HG02970 (cell line): Measurements from ENCODE around the gene TTLL6.

Experiments
- ATAC-seq: cut with Tn5 transposase; IDR thresholded peaks from one replicate; pipeline ENCODE4 v1.9.1; 2021; ENCODE audit warnings: mild to moderate bottlenecking, moderate library complexity, moderate number of reproducible peaks; ENCODE audit not compliant: unreplicated experiment, low FRiP score

Gene TTLL6

DNA sequence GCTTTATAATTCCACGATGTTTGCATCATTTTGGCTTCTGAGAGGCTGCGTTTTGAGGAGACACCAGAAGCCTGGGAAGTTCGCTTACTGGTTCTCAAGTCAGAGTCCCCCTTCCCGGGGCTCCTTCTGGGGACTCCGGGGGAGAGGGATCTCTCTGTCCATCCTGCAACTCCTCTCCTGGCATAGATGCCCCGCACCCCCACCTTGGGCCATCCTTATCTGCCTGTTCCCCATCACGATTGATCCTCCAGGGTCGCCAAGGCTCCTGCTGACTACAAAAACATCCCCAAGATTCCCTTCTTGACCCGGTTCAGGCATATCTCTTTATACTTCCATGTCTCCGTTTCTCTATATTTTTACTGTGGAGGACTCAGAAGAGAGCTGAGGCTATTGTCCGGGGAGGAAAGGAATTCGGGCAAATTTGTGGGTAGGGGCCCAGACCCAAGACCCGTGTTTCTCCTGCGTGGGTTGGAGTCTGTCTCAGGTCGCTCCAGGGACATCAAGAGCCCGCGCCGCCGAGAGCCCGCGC is 70.0 kb downstream of the TTLL6 start:
- ATAC-seq = no peak

DNA sequence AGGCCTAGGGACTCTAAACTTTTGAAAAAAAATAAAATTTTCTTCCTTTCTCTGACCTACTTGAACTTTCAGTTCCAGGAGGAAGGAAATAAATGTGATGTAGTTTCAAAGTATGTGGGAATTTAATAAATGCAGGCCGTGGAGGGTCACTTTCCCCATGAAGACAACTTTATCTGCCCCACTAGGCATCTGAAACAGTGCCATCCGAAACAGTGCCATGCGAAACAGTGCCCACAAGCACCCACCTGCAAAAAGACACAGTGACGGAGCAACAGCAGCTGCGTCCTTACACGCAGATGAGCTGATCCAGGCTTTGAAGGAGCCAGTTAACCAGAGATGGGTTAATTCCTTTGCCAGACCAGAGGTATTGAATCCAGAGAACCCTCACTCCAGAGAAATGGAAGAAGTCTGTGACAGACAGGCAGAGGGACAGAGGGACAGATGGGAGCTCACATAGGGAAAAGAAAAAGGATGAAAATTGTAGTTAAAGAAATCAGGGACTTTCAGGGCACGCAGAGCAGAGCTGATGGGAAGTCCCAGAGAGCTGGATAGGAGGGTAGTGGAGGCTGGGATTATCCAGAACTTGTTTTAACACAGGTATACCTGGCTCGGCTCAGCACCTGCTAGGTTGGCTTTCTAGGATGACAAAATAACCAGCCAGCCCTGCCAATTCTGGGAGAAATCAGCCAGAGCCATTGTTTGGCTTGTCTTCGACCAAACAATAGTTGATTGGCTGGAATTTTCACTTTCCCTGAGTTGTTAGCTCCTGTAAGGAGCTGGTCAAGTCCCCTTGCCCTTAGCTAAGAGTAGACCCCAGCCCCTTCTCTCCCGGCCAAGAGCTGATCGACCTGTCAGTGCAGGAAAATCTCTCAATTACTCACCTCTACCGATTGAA is 71.4 kb downstream of the TTLL6 start:
- no peak for ATAC-seq

DNA sequence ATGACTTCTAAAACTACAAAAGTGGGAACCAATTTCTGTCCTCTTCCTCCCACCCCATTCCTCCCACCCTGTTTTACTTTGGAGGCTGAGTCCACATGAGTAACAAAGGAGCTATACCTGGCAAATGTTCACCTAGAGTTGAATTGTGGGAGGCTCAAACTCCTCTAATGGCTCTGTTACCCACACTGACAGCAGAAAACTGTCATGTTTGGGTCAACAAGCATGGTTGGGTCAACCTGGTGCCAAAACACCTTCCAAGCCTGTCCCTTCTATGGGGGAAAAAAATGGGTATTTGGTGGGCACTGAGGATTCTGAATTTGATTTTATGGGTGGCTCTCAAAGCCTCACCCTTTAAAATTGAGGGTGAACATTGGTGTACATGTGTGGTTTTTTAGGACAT is 76.5 kb downstream of the TTLL6 start:
- ATAC-seq = no peak

DNA sequence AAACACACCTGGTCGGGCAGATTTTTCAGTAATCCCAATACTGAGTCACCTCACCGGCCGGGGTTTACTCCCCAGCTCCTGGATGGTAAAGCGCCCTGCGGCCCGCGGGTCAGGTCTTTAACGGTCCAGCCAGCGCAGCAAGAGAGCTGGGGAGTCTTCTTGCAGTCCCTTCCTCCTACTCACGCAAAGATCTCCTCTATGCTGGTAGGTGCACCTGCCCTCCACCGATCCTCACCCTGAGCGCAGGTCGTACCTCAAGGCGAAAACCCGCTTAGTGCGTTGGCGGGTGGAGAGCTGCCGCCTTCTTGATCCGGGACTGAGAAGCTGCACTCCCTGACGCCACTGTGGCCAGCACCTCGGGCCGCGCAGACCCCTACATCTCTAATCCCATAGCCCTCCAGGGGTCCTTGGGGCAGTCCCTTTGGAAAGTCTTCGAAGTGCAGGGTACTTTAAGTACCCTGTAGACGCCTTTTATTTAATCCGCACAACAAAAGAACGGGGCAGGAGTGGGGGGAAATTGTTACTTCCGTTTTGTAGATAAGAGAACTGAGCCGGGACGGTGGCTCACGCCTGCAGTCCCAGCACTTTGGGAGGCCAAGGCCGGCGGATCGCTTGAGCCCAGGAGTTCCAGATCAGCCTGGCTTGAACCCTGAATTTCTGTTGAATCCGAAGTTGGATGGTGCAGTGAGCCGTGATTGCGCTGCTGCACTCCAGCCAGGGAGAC is 78.1 kb downstream of the TTLL6 start:
- ATAC-seq = no peak

DNA sequence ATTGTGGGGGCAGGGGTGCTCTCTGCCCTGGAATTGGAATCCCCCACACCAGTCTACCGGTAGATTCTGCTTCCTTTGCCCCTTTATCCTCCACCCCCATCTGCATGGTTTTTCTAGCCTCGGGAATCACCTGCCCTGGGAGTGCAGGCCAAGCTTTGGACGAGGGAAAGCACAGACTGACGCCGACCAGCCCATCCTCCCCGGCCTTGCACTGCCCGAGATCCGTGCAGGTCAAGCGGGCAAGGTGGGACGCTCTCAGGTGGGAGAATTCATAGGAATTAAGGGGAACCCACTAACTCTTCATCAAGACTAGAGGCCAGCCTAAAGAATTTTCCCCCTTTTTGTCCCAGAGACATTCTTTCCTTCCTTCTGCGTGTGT is 78.6 kb downstream of the TTLL6 start:
- ATAC-seq = no peak

DNA sequence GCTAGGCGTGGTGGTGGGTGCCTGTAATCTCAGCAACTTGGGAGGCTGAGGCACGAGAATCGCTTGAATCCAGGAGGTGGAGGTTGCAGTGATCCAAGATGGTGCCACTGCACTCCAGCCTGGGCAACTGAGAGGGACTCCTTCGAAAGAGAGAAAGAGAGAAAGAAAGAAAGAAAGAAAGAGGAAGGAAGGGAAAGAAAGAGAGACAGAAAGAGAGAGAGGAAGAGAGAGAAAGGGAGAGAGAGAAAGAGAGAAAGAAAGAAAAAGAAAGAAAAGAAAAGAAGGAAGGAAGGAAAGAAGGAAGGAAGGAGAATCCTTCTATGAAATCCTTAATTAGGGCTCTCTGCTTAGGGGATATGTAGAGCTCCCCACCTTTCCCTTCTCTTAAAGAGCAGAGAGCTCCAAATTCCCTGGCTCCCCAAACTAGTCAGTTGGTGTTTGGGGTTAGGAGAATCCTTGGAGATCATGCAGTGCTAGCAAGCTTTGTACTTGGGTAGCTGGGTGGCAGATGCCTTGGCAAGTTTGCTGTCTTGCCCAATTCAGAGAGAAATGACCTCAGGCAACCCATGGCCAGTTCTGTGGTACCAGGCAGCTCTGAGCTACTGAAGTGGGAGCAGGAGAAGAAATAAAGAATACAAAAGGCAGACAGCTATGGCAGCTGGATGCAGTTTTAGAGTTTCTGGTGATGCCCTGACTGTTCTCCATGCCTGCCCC is 79.5 kb downstream of the TTLL6 start:
- ATAC-seq = no peak

DNA sequence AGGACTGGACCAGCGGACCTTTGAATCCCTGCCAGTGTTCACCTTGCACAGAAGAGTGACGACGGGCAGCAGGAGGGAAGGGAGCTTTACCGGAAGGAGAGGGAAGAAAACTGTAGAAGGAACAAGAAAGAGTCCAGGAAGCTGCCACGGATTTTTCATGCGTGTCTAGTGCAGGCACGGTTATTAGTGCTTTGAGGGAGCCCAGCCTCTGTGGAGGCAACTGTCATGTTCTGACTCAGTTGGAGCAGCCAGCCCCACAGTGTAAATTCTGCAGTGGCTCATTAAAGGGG is 82.0 kb downstream of the TTLL6 start:
- ATAC-seq = no peak

DNA sequence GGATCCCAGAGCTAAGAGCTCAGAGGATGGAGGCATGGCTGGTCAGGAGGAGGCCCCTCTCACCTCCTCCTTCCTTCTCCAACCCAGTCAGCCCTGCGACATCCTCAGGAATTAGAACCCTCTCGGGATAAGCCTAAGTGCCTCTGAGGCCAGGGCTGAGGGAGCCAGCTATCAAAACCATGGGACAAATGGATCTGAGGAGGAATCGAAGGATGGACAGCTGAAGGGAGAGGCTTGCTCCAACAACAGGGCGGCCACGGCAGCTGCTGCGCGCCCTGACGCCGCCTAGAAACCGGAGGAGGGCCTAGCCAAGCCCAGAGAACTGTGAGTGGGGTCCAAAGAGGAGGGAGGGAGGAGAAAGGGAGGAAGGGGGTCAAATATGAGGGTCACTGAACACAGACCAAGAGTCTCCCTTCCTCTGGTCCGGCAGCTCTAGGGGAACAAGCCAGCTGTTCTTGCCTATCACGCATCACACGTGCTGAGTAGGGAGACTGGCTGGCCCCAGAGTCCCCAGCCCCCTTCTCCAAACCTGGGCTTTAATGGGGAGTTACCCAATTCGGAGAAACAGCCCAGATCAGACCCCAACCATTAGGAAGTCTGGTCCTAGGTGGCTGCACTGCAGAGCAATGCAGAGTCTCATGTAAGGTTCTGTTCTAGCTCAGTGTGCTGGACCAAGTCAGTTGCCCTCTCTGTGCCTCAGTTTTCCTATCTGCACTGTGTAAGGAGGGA is 82.5 kb downstream of the TTLL6 start:
- no peak for ATAC-seq

DNA sequence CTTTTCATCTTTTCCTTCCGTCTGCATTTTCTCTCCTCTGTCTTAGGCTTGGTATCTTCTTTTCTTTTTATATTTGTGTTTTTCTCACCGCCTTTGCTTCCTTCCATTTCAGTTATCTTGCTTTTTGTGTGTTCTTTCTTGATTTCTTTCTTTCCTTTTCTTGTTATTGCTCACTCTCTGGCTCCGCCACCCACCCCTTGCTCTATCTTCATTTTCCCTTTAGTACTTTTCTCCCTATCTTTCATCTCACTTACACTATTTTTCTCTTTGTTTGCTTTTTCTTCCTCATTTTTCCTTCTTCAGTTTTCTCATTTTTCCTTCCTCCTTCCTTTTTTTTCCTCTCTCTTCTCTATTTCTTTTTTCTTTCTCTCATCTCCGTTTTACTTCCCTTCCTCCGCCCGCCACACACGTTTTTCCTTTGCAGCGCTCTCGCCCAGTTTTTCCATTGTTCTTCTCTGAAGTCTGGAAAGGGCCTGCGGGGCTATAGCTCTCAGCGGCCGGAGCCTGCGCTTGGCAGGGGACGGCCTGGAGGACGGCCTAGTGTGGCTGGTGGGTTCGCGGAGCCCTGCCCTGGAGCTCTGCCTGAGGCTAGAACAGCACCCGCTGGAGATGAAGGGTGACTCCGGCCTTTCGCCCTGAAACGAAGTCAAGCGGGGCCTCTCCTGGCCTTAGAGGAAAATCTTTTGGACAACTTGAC is 83.2 kb downstream of the TTLL6 start:
- no peak for ATAC-seq

DNA sequence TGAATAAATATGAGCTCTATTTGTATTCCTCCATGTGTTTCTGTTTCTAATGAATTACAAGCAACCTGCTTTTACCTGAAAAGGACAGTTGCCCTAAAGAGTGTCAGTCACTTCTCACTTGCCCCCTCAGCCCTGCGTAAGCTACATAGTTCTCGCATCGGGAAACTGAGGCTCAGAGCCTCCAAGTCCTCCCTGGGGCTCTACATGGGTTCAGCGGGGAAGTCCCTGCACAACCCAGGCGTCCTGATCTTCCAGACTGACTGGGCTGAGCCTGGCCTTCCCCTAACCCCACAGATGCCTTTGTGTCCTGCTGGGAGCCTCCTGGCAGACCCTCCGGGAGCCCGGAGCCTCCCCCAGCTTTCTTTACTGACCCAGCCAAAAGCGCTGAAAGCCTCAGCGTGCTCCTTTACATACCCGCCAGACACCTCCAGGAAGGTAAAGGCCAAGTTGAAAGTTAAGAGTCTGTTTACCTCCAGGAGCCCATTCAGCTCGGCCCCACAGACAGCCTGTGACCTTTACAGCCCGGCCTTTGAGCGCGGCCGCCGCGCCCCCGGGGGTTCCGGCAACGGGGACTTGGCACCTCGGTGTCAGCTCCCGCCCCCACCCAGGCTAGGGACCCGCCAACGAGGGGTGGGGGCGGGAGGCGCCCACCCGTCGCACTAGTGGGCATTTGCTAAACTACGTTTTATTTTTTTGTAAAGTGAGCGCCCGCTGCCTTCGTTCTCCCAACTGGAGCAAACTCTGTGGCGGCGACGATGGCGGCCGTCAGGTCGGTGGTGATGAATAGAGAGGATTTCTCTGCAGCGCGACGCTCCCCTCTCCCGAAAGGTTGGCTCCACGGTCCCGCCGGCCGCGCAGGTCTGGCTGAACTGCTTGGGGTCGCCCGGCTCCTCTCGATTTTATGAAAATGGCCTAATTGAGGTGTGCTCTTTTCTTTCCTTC is 84.1 kb downstream of the TTLL6 start:
- no peak for ATAC-seq

DNA sequence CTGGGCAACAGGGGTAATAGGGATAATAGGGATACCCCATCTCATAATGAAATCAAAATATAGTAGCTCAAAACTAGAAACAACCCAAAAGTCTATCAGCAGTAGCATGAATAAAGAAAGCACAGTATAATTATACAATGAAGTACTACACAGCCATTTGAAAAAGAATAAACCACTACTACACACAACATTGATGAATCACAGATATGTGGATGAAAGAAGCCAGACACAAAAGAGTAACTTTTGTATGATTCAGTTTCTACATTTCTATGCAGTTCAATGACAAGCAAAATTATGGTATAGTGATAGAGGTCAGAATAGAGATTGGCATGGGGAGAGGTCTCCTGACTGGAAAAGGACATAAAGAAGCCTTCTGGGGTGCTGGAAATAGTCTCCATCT is 85.7 kb downstream of the TTLL6 start:
- no peak for ATAC-seq

DNA sequence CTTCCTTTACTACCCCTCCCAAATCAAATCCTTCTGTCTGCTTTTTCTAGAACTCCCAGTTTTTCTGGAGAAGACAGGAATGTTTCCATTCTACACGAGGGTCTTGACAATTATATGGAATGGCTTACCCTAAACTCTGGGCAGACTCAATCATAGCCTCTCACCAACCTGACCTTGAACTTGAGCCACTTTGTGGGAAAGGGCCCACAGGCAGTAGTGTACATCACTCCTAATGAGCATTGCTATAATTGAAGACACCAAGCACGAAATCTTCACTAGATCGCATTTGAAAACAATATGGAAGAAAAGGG is 86.8 kb downstream of the TTLL6 start:
- no peak for ATAC-seq

DNA sequence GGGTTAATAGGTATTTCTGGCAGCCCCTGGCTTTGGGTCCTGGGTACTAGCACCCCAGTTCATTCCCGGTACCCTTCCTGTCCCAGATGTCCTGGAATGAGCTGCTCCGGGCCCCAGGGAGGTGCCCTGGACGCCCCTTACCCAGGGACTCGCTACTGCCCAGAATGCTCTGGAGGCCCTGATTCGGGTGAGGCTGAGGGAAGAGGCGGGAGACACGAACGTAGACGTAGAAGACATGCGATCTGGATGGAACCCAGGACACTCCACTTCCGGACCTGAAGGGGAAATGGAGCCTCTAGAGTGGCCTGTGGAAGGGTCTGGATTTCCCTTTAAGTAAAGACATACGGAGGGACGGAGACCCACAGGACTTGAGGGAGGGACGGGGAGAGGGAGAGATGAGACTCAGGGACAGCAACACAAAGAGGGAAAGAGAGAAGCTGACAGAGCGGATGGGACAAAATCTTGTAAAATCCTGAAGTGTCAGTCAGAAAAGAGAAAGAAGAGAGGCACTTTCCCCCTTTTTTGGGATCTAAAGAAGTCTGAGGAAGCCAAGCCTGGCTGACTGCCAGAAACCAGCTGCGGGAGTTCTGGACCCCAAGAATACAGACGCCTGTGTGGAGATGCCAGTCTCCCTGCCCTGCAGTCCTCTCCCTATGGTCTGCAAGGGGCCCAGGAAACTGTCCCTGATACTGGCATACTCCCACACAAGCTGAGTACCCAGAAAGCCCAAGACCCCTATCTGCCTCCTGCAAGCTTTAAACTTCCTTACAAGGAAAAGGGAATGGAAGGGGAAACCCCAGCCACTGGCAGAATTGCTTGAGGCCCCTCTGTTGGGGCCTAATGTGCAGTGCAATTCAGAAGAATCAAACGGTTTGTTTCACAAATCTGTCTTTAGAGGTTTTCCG is 87.4 kb downstream of the TTLL6 start:
- no peak for ATAC-seq

DNA sequence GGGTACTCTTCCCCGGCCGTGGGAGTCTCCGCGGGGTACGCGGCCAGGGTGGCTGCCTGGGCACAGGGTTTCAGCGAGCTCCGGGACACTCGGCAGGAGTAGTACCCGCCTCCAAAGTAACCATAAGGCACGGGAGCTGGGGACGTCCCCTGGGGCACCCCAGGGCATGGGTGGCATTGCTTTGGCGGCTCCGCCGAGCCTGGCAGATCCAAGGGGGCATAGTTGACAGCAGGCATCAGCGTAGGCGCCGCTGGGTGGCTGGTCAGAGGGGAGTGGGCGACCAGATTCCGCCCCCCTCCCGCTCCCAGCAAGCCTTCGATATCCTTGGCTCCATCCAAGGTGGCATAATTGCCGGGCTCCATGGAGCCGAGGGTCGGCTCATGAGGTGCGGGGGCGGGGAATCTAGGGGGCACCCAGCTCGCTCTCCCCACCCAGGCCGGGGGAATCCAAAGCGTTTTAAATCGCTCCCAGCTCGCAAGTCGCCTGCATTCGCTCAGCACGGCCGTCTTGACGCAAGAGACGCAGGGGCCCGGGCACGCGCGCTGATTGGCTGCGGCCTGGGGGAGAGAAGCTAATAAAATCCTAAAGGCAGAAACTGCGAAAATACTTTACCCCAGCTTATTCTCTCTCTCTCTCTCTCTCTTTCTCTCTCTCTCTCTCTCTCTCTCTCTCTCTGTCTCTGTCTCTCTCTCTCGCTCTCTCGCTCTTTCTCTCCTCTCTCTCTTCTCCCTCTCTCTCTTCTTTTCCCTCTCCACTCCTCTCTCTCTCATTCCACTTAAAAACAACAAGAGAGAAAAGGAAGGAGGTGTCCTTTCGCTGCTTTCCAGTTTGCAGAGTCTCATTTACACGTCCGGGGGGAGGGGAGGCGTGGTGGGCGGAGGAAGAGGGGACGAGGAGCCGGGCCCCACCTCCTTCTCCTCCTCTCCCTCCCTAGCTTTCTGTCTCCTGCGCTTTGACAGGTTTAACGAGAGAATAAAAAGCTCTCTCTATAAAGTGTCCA is 88.5 kb downstream of the TTLL6 start, which contains the start of gene HOXB13:
Gene HOXB13, minus strand, starts transcription at position 519 of the 1,000 bp plus-strand sequence. Its CDS starts 157 bp downstream, at position 362.
- ATAC-seq = no peak

DNA sequence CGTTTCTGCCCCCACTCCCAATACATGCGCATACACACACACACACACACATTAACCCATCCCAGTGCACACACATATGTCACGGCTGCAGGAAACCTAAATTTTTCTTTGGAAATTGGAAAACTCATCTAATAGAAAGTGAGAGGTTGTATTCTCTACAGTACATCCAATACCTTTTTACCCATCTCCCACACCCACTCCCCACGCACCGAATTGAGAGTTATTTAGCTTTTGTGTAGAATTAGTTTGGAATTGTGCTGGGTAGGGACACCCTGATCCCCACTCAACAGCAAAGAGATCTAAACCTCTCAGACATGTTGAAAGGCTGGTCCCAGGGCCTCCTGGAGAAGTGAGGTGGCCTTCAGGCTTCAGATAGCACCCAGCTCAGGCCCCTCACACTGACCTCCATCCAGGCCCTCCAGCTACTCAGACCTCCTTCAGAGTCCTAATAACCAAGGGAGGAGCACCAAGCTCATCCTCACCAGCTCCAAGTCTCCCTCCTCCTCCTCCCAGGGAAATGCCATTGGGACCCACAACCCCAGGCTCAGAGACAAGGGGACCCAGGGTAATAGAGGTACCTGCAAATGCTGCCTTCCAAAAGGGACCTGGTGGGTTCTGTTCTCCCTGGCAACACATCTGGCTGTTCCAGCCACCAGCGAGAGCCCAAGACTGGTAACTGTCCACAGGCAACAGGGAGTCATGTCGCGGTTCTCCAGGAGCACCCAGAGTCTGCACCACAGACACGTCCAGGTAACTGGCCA is 89.4 kb downstream of the TTLL6 start:
- no peak for ATAC-seq

DNA sequence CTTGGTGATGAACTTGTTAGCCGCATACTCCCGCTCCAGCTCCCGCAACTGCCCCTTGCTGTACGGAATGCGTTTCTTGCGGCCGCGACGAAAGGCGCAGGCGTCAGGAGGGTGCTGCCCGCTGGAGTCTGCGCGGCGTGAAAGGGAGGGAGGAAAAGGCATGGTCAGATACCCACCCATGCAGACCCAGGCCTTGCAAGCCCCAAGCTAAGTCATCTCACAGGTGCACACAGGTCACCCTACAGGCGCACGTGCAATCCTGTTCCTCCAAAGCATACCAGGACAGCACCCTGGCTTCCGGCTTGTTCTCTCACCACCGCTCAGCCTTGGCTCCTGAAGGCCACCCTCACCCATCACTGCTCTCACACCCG is 90.1 kb downstream of the TTLL6 start:
- no peak for ATAC-seq
